Measurements from ENCODE around the gene CPEB4. TPM values are rescaled to one million over a fixed set of nuclear protein-coding genes. Genes with fewer than 3 reads are reported as not detected.
A peak's percentile ranks its signal among the peaks of the same experiment; 100 is the strongest.

Gene CPEB4
- total and polyA plus RNA-seq, 5 experiments from 2014 or later = 1.2 to 16.0 (median 4.4) TPM

DNA sequence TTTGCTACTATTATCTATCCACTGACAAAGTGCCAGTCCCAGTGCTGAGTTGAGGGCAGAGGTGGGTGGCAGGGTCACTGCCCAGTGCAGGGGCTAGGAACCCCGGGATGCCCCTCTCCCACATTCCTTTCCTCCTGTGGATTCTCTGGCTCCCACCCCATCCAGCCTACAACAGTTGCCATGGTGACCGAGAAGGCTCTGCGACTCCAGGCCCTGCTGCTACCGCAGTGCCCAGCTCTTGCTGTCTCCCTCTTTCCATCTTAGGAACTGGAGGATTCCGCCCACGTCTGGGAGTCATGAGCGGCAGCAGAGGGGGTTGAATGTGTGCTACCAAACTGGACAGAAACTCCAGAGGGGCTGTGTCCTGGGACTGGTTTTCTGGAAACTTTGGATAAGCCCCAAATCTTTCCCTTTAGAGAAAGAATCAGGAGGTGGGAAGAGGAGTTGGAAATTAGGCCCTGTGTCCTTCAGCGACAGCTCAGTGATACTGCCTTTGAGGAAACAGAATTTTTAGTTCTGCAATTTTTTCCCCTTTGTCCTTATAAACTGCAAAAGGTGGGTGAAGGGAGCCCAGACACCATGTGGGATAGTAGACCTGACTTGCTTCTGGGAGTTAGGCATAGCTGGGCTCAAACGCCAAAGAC is 80.1 kb downstream of the CPEB4 start:
- DNase-seq (no peak), ATAC-seq (no peak)
- H3K9me3 Mint-ChIP-seq = no peaks in the 10 kb centered on the region
- no peak overlapping the region for H3K4me3 Mint-ChIP-seq
- no peaks in the 10 kb centered on the region for H3K36me3 Mint-ChIP-seq
- H3K27me3 Mint-ChIP-seq = peaks cover 0 to 13% (median 8%) of the 10 kb centered on the region in 5 donors
- peaks cover 13 to 34% (median 28%) of the 10 kb centered on the region in 4 donors for H3K4me1 Mint-ChIP-seq
- POLR2A ChIA-PET = interaction anchor here (1.7 kb wide), 1 partner anchor 352 kb away, joined by 5 read pairs; no protein-coding TSS in a partner anchor
- H3K27ac Mint-ChIP-seq = no peak overlapping the region

DNA sequence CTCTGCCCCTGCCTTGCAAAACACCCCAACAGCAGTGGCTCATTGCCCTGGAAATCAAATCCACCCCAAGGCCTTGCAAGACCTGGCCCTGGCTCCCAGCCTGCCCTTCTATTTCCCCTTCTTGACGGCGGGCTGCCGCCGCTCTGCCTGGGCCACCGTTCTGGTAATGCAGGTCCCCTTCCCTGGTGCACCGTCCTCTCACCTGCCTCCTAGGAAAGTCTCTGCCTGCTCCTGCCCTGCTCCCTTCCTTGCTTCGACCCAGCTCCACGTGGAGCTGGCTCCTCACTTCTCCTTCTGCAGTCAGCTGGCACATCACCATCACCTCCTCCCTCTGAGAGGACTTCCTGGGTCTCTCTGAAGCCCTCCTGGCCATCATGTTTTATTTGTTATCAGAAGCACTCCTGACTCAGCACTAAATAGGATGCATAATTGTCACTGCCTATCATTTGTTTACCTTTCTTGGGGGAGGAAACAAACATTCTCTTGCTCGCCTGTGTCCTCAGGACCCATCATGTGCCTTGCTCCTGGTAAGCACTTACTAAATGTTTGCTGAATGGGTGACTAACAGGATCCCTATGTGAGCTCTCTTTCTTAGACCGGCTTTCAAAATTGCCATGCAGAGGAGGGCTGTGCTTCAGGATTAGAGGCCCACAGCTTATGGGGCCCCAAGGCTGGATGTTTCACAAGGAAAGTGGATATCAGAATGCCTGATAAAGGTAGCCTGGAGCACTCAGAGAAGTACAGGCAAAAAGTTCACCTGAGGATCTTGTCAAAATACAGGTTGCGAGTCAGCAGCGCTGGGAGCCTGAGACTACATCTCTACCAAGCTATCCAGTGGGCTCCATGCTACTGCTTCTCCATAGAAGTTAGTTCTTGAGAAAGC is 81.3 kb downstream of the CPEB4 start:
- Mint-ChIP-seq H3K4me1 (peaks cover 10 to 31% (median 23%) of the 10 kb centered on the region in 4 donors), H3K27ac (peak overlapping the region in 2 of 10 donors; percentile 3 to 71)
- ATAC-seq = no peak

DNA sequence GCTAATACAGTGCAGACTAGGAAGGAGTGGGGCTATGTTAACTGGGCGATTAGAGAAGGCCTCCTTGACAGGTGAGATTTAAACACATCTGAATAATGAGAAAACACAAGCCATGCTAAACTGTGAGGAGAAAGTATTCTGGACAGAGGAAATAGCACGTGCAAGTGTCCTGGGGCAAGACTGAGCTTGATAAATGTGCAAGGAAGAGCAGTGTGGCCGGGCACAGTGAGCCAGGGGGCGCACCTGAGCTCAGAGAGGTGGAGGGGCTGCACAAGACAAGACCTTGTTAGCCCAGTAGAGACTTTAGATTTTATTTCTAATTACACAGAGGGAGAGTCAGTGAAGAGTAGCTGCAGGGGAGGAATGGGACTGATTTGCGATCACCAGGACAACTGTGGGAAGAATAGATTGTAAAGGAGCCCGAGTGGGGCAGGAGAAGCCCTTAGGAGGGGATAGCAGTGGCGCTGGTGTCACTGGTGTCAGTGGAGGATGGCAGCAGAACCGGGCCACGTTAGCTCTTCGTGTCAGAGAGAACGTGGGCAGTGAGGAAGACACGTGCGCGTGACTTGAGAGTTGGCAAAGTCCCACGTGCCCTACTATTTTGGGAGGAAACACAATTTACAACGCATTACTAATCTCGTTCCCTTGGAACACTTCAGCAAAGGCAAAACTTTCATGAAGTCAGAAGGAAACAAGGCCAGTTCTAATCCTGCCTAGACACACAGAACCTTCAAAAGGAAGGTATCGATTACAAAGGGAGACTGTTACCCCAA is 82.9 kb downstream of the CPEB4 start:
- Mint-ChIP-seq H3K27me3 (peaks cover 2 to 20% (median 12%) of the 10 kb centered on the region in 5 donors), H3K27ac (peak overlapping the region in 1 of 10 donors; percentile 53), H3K9me3 (no peaks in the 10 kb centered on the region), H3K4me1 (peaks cover 5 to 18% (median 11%) of the 10 kb centered on the region in 4 donors), H3K36me3 (no peaks in the 10 kb centered on the region), H3K4me3 (peak overlapping the region in 2 of 10 donors; percentile 47 to 50)
- POLR2A ChIA-PET = no interaction called here
- ATAC-seq = no peak
- no peak for DNase-seq

More for the DNA sequence above, 81.3 kb downstream of the CPEB4 start:
- Mint-ChIP-seq H3K9me3 (no peaks in the 10 kb centered on the region), H3K4me3 (no peak overlapping the region), H3K36me3 (no peaks in the 10 kb centered on the region), H3K27me3 (peaks cover 2 to 20% (median 12%) of the 10 kb centered on the region in 5 donors)
- POLR2A ChIA-PET = no interaction called here
- DNase-seq = no peak

DNA sequence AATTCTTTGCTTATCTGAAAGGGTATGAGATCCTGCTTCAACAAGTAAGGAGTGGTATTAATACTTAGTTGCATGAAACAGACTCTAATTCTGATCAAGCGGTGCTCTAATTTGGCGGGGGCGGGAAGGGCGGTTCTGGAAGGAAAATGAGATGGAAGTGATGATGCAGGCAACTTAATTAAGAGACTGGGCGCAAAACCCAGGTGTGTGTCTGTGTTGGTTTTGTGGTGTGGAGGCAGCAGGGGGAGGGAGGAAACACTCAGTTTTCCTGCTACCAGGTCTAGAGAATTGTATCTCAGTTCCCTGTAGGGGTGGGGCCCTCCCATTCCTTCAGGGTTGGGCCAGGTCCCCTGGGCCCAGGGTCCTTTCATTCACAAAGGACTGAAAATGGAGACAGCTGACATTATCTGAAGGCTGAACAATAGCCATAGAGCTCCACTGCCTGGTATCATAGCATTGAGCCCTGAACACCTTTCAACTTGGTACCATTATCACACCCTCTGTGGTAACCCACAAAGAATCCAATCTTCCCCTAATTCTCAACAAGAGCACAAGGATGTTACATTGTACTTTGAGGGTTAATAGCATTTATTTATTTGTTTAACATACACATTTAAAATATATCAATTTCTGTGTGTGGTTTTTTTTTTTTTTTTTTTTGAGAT is 83.7 kb downstream of the CPEB4 start:
- no peak overlapping the region for H3K27ac Mint-ChIP-seq
- H3K9me3 Mint-ChIP-seq = no peaks in the 10 kb centered on the region
- H3K36me3 Mint-ChIP-seq = no peaks in the 10 kb centered on the region
- peaks cover 5 to 16% (median 11%) of the 10 kb centered on the region in 4 donors for H3K4me1 Mint-ChIP-seq
- H3K4me3 Mint-ChIP-seq = peak overlapping the region in 1 of 10 donors; percentile 50
- POLR2A ChIA-PET = no interaction called here
- peaks cover 2 to 20% (median 12%) of the 10 kb centered on the region in 5 donors for H3K27me3 Mint-ChIP-seq
- no peak for DNase-seq
- ATAC-seq = no peak

DNA sequence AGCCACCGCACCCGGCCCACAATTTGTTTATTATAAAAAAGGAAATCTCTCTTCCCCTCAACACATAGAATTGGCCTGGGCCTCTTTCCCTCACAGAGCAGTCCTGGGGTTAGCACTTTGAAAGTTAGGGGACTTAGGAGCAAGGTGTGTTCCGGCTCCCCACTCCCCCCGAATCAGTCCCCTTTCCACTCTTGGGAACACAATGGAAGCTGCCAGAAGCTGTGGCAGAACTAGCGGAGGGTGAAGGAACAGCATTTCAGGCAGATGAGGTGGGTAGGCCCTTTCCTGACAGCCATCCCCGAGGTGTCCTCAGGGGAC is 84.4 kb downstream of the CPEB4 start:
- Mint-ChIP-seq H3K36me3 (no peaks in the 10 kb centered on the region), H3K27me3 (peaks cover 2 to 20% (median 13%) of the 10 kb centered on the region in 5 donors), H3K27ac (peak overlapping the region in 1 of 10 donors; percentile 75), H3K9me3 (no peaks in the 10 kb centered on the region), H3K4me1 (peaks cover 5 to 12% (median 11%) of the 10 kb centered on the region in 4 donors), H3K4me3 (peak overlapping the region in 8 of 10 donors; percentile 76 to 86 (median 82))
- POLR2A ChIA-PET = interaction anchor here (1.0 to 2.2 kb wide), 4 partner anchors 9 to 356 kb away, joined by 3 to 9 read pairs (median 8); partner anchors contain the start of gene BOD1
- DNase-seq (no peak), ATAC-seq (no peak)

DNA sequence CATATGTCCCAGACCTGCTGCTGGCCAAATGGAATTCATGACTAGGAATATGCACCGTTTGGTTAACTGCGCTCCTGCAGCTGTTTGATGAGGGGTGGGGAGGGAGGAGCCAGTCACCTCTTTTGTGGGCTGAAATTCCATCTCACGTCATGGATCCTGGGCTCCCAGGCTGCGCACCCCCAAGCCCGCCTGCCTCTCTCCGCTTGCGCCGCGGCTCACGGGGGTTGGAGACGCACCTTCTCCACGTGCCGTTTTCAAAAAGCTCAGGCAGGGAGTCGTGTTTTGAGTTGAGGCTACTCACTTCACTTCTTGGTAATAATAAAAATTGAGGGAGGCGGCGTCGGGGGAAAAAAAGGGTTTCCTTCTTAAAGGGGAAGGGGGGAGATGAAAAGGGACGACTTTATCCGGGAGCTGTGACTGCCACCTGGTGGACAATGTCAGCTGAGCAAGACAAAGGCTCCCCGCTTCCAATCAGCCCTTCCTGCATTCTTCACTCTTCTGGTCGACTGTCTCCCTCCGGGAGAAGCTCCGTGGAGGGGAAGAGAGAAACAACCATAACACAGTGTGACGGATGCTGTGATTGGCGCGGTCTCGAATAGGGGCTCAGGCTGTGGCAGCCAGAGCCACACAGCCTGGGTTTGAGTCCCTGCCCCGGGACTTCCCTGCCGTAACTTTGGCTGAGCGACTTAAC is 84.9 kb downstream of the CPEB4 start:
- H3K36me3 Mint-ChIP-seq = no peaks in the 10 kb centered on the region
- peak overlapping the region in 7 of 10 donors; percentile 17 to 84 (median 75) for H3K27ac Mint-ChIP-seq
- H3K9me3 Mint-ChIP-seq = no peaks in the 10 kb centered on the region
- POLR2A ChIA-PET = interaction anchor here (1.0 to 2.2 kb wide), 4 partner anchors 9 to 357 kb away, joined by 3 to 9 read pairs (median 8); partner anchors contain the start of gene BOD1
- ATAC-seq (peak; percentile 89 to 90), DNase-seq (peak; percentile 61 to 87 (median 76))
- H3K27me3 Mint-ChIP-seq = peaks cover 4 to 20% (median 13%) of the 10 kb centered on the region in 5 donors
- peaks cover 5 to 12% (median 11%) of the 10 kb centered on the region in 4 donors for H3K4me1 Mint-ChIP-seq
- peak overlapping the region; percentile 76 to 93 (median 84) for H3K4me3 Mint-ChIP-seq

DNA sequence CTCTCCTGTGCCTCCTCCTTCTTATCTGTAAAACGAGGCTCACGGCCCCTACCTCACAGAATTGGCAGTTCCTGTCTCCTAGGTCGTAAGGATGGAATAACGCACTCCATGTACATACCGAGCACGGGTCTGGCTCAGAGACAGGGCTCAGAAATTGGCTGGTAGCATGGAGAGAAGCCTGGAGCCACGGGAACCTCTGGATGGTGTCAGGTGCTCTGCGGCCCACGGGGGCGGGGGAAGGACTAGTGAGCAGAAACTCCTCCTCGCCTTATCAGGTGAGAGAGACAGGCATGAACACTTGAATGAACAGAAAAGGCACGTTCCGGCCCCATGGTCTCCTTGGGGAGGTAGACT is 85.4 kb downstream of the CPEB4 start:
- H3K27ac Mint-ChIP-seq = peak overlapping the region in 2 of 10 donors; percentile 34 to 75
- H3K27me3 Mint-ChIP-seq = peaks cover 5 to 25% (median 15%) of the 10 kb centered on the region in 5 donors
- peaks cover 5 to 12% (median 11%) of the 10 kb centered on the region in 4 donors for H3K4me1 Mint-ChIP-seq
- DNase-seq (no peak), ATAC-seq (peak; percentile 32 to 52)
- H3K9me3 Mint-ChIP-seq = no peaks in the 10 kb centered on the region
- no peaks in the 10 kb centered on the region for H3K36me3 Mint-ChIP-seq
- peak overlapping the region; percentile 76 to 93 (median 84) for H3K4me3 Mint-ChIP-seq
- POLR2A ChIA-PET = interaction anchor here (1.0 to 2.2 kb wide), 4 partner anchors 10 to 357 kb away, joined by 3 to 9 read pairs (median 8); partner anchors contain the start of gene BOD1

DNA sequence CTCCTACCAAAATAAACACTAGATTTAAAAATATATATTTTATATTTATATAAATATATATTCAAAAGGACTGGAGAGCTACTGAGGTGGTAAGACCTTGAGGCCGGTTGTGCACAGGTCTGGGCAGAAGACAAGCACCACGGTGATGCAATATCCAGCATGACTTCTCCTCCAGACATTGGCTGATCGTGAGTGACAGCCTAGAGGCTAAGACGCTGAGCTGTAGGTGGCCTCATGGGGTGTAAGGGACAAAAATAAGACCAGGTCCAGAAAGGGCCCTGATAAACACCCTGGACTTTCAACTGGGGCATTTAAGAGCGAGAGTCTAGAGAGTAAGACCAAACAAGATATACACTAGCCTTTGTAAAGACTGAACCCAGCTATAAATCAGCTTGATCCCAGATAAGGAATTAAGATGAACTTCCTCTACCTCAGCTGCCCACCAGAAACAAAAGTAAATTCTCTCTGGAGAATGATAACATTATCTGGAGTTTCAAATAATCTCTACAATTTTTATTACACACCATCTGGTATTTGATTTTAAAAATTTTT is 86.6 kb downstream of the CPEB4 start:
- Mint-ChIP-seq H3K27ac (no peak overlapping the region), H3K9me3 (no peaks in the 10 kb centered on the region), H3K27me3 (peaks cover 7 to 36% (median 16%) of the 10 kb centered on the region in 5 donors), H3K4me1 (peaks cover 5 to 12% (median 10%) of the 10 kb centered on the region in 4 donors), H3K4me3 (no peak overlapping the region), H3K36me3 (no peaks in the 10 kb centered on the region)
- POLR2A ChIA-PET = interaction anchor here (1.9 to 2.2 kb wide), 2 partner anchors 56 to 359 kb away, joined by 6 to 9 read pairs; partner anchors contain the start of gene BOD1
- ATAC-seq (no peak), DNase-seq (no peak)

DNA sequence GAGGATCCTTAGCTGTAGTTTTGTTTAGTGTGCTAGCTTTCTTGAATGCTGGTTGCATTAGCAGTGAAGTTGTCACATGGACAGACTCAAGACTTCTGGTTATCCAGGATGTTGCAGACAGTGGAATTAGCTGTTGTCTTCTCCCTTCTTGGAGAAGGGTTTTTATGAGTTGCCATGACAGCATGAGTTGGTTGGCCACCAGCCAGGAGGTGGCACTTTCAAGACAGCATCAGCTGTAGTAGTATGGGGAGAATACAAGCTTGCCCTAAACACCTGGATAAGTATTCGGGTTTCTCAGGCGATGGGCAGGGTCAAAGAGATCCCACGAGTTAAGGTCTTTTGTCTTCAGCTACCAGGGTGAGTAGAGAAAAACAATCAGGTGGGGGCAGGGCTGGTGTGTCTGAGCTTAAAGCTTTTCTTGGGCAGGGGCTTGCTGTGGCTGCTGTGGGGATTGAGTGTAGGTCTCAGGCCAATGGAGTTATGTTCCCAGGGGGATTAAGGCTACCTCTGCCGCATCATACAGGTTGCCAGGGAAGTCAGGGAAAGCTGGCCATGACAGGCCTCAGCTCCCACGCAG is 93.1 kb downstream of the CPEB4 start:
- DNase-seq = no peak
- Mint-ChIP-seq H3K4me3 (no peak overlapping the region), H3K36me3 (peaks cover 0 to 4% (median 0%) of the 10 kb centered on the region in 3 donors), H3K9me3 (peaks cover 0 to 5% (median 0%) of the 10 kb centered on the region in 9 donors), H3K27ac (no peak overlapping the region), H3K27me3 (peaks cover 13 to 64% (median 34%) of the 10 kb centered on the region in 5 donors), H3K4me1 (no peaks in the 10 kb centered on the region)
- no peak for ATAC-seq
- POLR2A ChIA-PET = no interaction called here

DNA sequence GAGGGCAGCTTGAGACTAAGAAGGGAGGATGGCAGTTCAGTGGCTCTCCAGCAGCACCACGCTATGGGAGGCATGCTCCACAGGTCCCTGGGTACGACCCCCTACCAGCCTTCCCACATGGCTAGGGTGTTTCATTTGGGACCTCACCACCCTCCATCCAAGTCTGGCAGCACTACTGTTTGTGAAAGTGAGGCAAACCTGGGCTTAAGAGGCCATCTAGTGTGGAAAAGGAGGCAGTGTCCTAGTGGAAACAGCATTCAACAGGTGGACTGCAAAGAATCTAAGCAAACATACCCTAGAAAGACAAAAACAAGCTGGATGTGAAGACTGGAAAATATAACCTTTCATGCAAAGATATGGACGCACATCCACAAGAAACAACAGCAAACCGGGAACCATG is 96.1 kb downstream of the CPEB4 start:
- peaks cover 0 to 4% (median 0%) of the 10 kb centered on the region in 3 donors for H3K36me3 Mint-ChIP-seq
- peaks cover 9 to 54% (median 30%) of the 10 kb centered on the region in 5 donors for H3K27me3 Mint-ChIP-seq
- H3K4me3 Mint-ChIP-seq = no peak overlapping the region
- POLR2A ChIA-PET = no interaction called here
- no peaks in the 10 kb centered on the region for H3K4me1 Mint-ChIP-seq
- DNase-seq (no peak), ATAC-seq (no peak)
- H3K27ac Mint-ChIP-seq = no peak overlapping the region
- H3K9me3 Mint-ChIP-seq = peaks cover 0 to 5% (median 0%) of the 10 kb centered on the region in 9 donors

Data from naive thymus-derived CD8-positive, alpha-beta T cell (primary cell).